A549 treated with ZK216348 at 1 μM for 4 hours (cell line): ENCODE measurements around the gene DLG1. TPM values are rescaled to one million over a fixed set of nuclear protein-coding genes. Genes with fewer than 3 reads are reported as not detected.

Experiments
- total RNA-seq: library from RNA; stranded (reverse); fragments of 200-300 nt; extraction: Qiagen RNA extraction; gene quantifications from 5 replicates; pipeline ENCODE4 v1.2.3, GENCODE V29; 2022; ENCODE audit warnings: low read depth

The DLG1 gene
- 11.3 to 20.0 TPM (median 17.8 TPM) in 5 replicates for total RNA-seq

GRCh38 chr3:197298341-197298944 lies at the start of gene DLG1:
Gene DLG1, minus strand, starts transcription at chr3:197298612. Its CDS starts 1,408 bp downstream, at chr3:197297204.

DNA sequence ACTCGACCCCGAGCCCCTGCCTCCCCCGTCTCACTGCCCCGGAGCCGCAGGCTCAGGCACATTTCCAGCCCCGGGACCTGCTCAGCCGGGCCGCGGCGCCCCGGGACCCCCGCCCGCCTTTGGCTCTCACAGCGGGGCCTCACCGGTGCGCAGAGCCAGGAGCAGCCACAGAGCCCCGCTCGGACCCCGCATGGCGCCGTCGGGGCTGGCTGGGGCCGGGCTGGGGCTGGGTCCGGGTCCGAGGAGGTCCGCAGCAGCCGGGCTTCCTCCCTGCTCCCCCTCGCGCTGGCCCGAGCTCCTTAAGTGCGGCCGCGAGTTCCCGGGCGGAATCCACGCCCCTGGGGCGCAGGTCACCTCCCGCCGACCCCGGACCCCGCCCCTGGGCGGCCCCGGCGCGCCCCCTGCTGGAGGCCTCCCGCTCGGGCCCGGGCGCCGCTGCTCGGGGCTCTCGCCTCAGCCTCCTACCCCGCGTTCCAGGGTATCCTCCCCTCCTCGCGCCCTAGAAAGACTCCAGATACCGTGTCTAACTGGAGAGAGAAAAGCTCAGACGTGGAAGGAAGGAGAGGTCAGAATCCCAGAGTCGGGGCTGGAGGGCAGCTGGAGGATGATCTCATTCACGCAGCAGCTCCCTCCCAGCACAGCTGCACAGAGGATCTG lies 268.8 kb downstream of the DLG1 start, which contains the start of gene MELTF:
Gene MELTF, minus strand, starts transcription at position 307 of the 657 bp plus-strand sequence. Its CDS starts 115 bp downstream, at position 192.

